ENCODE measurements around the gene F2.

Gene F2

GRCh38 chr11:46737699-46738098 is 18.7 kb downstream of the F2 start:
- no peak overlapping the region for H3K9ac ChIP-seq
- H3K36me3 ChIP-seq (ENCODE audit: control insufficient read depth, insufficient read depth, low read length): no peaks in the 10 kb centered on the region
- H3K4me1 ChIP-seq: peaks cover 4% of the 10 kb centered on the region
- no peak overlapping the region for H3K4me2 ChIP-seq (ENCODE audit: low read length)
- H2AFZ ChIP-seq: no peak overlapping the region
- no peak overlapping the region for H3K27ac ChIP-seq
- no peaks in the 10 kb centered on the region for H3K27me3 ChIP-seq (ENCODE audit: control insufficient read depth, insufficient read depth, low read length)
- H3K4me3 ChIP-seq (ENCODE audit: low read depth, low read length): no peak overlapping the region
- no peak for TF ChIP-seq CTCF (IDR thresholded peaks at IDR 0.05)
- H3K79me2 ChIP-seq: no peaks in the 10 kb centered on the region
- H3K9me3 ChIP-seq (ENCODE audit: control insufficient read depth, low read length): no peaks in the 10 kb centered on the region

- Histone ChIP-seq H3K4me3 (ENCODE audit: low read depth, low read length) (no peak overlapping the region), H3K79me2 (no peaks in the 10 kb centered on the region), H3K36me3 (ENCODE audit: control insufficient read depth, insufficient read depth, low read length) (no peaks in the 10 kb centered on the region), H3K4me2 (ENCODE audit: low read length) (no peak overlapping the region), H2AFZ (no peak overlapping the region), H3K9me3 (ENCODE audit: control insufficient read depth, low read length) (no peaks in the 10 kb centered on the region), H3K27ac (no peak overlapping the region), H3K27me3 (ENCODE audit: control insufficient read depth, insufficient read depth, low read length) (no peaks in the 10 kb centered on the region), H3K4me1 (peaks cover 4% of the 10 kb centered on the region), H3K9ac (no peak overlapping the region)
- no peak for TF ChIP-seq CTCF (IDR thresholded peaks at IDR 0.05)
Observed at GRCh38 chr11:46738887-46739286, 19.9 kb downstream of the F2 start.

DNA sequence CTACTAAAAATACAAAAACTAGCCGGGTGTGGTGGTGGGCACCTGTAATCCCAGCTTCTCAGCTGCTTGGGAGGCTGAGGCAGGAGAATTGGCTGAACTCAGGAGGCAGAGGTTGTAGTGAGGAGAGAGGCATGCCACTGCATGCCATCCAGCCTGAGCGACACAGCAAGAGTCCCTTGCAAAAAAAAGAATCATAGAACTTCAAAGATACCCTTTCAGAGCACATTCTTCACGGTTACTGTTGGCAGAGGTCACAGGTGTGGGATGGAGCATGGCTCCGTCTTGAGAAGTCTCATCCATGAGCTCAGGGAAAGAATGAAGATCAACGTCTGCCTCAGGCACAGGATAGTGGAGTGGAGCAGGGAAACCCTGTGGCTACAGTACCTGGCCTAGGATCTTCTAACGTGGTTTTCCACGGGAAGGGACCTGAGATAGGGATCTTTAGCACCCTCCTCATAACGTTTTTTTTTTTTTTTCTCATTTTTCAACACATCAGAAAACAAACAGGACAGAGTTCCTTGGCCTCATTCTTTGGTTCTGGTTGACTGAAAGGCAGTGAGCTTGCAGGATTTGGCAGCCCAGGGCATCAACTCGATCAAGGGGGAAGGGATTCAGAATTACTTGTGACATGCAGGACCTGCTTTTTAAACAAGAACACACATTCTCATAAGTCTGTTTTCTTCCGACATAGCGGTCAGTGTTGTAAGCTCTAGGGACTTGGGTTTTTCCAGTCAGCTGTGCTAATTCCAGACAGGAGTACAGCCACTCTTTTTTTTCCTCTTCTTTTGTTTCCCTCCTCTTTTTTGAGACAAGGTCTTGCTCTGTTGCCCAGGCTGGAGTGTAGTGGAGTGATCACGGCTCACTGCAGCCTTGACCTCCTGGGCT is 22.8 kb downstream of the F2 start:
- no peaks in the 10 kb centered on the region for H3K79me2 ChIP-seq
- H3K36me3 ChIP-seq (ENCODE audit: control insufficient read depth, insufficient read depth, low read length): no peaks in the 10 kb centered on the region
- no peak overlapping the region for H3K4me3 ChIP-seq (ENCODE audit: low read depth, low read length)
- no peak for TF ChIP-seq CTCF (IDR thresholded peaks at IDR 0.05)
- H3K27me3 ChIP-seq (ENCODE audit: control insufficient read depth, insufficient read depth, low read length): no peaks in the 10 kb centered on the region
- peak overlapping the region; percentile 17 for H2AFZ ChIP-seq
- no peak overlapping the region for H3K9ac ChIP-seq
- peak overlapping the region; percentile 66 for H3K27ac ChIP-seq
- no peaks in the 10 kb centered on the region for H3K9me3 ChIP-seq (ENCODE audit: control insufficient read depth, low read length)
- peaks cover 4% of the 10 kb centered on the region for H3K4me1 ChIP-seq
- H3K4me2 ChIP-seq (ENCODE audit: low read length): peak overlapping the region; percentile 47

- no peaks in the 10 kb centered on the region for H3K27me3 ChIP-seq (ENCODE audit: control insufficient read depth, insufficient read depth, low read length)
- H3K9ac ChIP-seq: no peak overlapping the region
- no peak overlapping the region for H3K4me3 ChIP-seq (ENCODE audit: low read depth, low read length)
- no peaks in the 10 kb centered on the region for H3K9me3 ChIP-seq (ENCODE audit: control insufficient read depth, low read length)
- H3K4me1 ChIP-seq: peaks cover 4% of the 10 kb centered on the region
- H3K4me2 ChIP-seq (ENCODE audit: low read length): no peak overlapping the region
- peak overlapping the region; percentile 66 for H3K27ac ChIP-seq
- H2AFZ ChIP-seq: no peak overlapping the region
- H3K79me2 ChIP-seq: no peaks in the 10 kb centered on the region
- no peaks in the 10 kb centered on the region for H3K36me3 ChIP-seq (ENCODE audit: control insufficient read depth, insufficient read depth, low read length)
- no peak for TF ChIP-seq CTCF (IDR thresholded peaks at IDR 0.05)
Observed at GRCh38 chr11:46743043-46743442, 24.0 kb downstream of the F2 start.
